NT2/D1 (cell line): ENCODE results near the gene DLG2.

ENCODE experiments used
- SUZ12 ChIP-seq: IDR thresholded peaks from 2 replicates; pipeline ENCODE4 v1.6.1; 2011; ENCODE audit not compliant: insufficient read length, insufficient read depth; ENCODE audit errors: extremely low read depth
- YY1 ChIP-seq: IDR thresholded peaks from 2 replicates; pipeline ENCODE4 v1.6.1; 2011; ENCODE audit not compliant: insufficient read length, insufficient read depth
- ZNF274 ChIP-seq: IDR thresholded peaks from 2 replicates; pipeline ENCODE4 v1.6.1; 2011; ENCODE audit warnings: mild to moderate bottlenecking, low read depth, low read length

DNA sequence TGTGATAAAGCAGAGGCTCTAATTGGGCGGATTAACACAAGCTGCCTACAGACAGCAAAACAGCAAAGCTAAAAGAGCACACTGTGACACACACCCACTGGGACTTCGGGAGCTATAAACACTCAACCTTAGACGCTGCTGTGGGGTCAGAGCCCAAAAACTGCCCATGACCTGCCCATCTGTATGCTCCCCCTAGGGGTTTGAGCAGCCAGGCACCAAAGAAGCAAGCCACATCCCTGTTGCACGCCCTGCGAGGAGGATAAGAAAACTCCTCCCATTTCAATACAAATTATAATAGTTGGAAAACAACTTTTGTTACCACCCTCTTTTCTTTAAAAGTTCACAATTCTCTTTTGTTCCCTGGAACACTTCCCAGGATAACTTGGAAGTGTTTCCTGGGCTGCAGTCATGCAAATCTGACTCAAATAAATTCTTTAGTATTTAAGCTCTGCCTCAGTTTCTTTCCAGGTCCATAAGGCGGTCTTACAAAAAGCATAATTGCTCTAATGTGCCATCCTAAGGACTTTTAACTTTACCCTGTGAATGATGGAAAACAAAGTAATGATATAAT, 86.4 kb downstream of the DLG2 start:
- TF ChIP-seq SUZ12: no peak
- TF ChIP-seq ZNF274: no peak
- no peak for TF ChIP-seq YY1
